GM21360 (cell line): ENCODE data around the gene AFF1.
A peak's percentile ranks its signal among the peaks of the same experiment; 100 is the strongest.

Source experiments
- ATAC-seq: cut with Tn5 transposase; IDR thresholded peaks from one replicate; pipeline ENCODE4 v1.9.1; 2021; ENCODE audit warnings: mild to moderate bottlenecking, moderate library complexity; ENCODE audit not compliant: unreplicated experiment

The AFF1 gene

GRCh38 chr4:86934771-86935565 is at the start of gene AFF1:
Gene AFF1 (plus strand): TSS chr4:86935011. CDS start chr4:86948534, 13,523 bp downstream.
- ATAC-seq: peak; percentile 53

- ATAC-seq: no peak
These were observed 44.0 kb upstream of the AFF1 start for GRCh38 chr4:86890790-86891189.

GRCh38 chr4:86891762-86892635 is 42.8 kb upstream of the AFF1 start, which contains the start of gene C4orf36:
Gene C4orf36 (minus strand): TSS chr4:86892422. CDS start chr4:86891520, 902 bp downstream.
- peak; percentile 62 for ATAC-seq

- no peak for ATAC-seq
These were observed 42.2 kb upstream of the AFF1 start for GRCh38 chr4:86892636-86892960.

- no peak for ATAC-seq
These were observed 41.7 kb upstream of the AFF1 start for GRCh38 chr4:86893136-86893535.

- no peak for ATAC-seq
These were observed 40.4 kb upstream of the AFF1 start for GRCh38 chr4:86894455-86894854.

- ATAC-seq: no peak
These were observed 38.9 kb upstream of the AFF1 start for GRCh38 chr4:86895692-86896488.

GRCh38 chr4:86896596-86896995 is 38.2 kb upstream of the AFF1 start:
- no peak for ATAC-seq

- no peak for ATAC-seq
These were observed 36.2 kb upstream of the AFF1 start for GRCh38 chr4:86898562-86898961.

- no peak for ATAC-seq
These were observed 32.9 kb upstream of the AFF1 start for GRCh38 chr4:86901864-86902263.

- no peak for ATAC-seq
These were observed 26.6 kb upstream of the AFF1 start for GRCh38 chr4:86908251-86908657.

- no peak for ATAC-seq
These were observed 25.1 kb upstream of the AFF1 start for GRCh38 chr4:86909546-86910295.

GRCh38 chr4:86910369-86910768 is 24.4 kb upstream of the AFF1 start:
- no peak for ATAC-seq

- ATAC-seq: no peak
These were observed 23.8 kb upstream of the AFF1 start for GRCh38 chr4:86910820-86911684.

- ATAC-seq: no peak
These were observed 18.4 kb upstream of the AFF1 start for GRCh38 chr4:86916392-86916791.

GRCh38 chr4:86917212-86918039 is 17.4 kb upstream of the AFF1 start:
- ATAC-seq: no peak

GRCh38 chr4:86918539-86919072 is 16.2 kb upstream of the AFF1 start:
- no peak for ATAC-seq

GRCh38 chr4:86919561-86920223 is 15.1 kb upstream of the AFF1 start:
- ATAC-seq: no peak
